ENCODE data around the gene KITLG. TPM values are rescaled to one million over a fixed set of nuclear protein-coding genes. Genes with fewer than 3 reads are reported as not detected.
"Not testable (repeated sequence)": the region's sequence is repeated elsewhere in the genome, so short reads cannot be mapped to it uniquely, and the experiment has no call there.

KITLG gene
- total and polyA plus RNA-seq, 8 donors, result 1.5 to 14.3 (median 5.1) TPM

DNA sequence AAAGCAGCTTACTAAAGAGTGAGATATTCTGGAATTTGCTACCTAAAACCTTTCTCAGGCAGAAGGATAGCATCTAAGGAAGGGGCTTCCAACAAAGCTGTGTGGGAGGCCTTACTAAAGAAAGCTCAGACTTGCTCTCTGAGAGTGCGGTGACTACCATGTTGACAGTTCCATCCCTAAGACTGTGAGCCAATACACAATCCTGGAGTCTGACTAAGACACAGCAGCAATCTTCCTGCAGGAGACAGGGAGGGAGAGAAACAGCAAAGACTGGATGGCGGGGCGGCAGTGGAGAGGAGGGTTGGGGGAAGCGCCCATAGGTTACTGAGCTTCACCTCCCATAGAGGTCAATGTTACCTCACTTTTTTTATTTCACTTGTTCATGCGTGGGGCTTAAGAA lies 70.9 kb downstream of the KITLG start:
- Histone ChIP-seq H3K27me3 (no peaks in the 10 kb centered on the region), H3K9me3 (no peaks in the 10 kb centered on the region), H3K27ac (no peak overlapping the region), H3K4me1 (no peaks in the 10 kb centered on the region), H3K4me3 (no peak overlapping the region), H3K36me3 (no peaks in the 10 kb centered on the region)
- TF ChIP-seq, protein P1, sequence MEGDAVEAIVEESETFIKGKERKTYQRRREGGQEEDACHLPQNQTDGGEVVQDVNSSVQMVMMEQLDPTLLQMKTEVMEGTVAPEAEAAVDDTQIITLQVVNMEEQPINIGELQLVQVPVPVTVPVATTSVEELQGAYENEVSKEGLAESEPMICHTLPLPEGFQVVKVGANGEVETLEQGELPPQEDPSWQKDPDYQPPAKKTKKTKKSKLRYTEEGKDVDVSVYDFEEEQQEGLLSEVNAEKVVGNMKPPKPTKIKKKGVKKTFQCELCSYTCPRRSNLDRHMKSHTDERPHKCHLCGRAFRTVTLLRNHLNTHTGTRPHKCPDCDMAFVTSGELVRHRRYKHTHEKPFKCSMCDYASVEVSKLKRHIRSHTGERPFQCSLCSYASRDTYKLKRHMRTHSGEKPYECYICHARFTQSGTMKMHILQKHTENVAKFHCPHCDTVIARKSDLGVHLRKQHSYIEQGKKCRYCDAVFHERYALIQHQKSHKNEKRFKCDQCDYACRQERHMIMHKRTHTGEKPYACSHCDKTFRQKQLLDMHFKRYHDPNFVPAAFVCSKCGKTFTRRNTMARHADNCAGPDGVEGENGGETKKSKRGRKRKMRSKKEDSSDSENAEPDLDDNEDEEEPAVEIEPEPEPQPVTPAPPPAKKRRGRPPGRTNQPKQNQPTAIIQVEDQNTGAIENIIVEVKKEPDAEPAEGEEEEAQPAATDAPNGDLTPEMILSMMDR (IDR thresholded peaks at IDR 0.05), result no peak
- FAIRE-seq (no peak), DNase-seq (no peak), ATAC-seq (no peak)
- intact Hi-C loops (cut with DNase I), result no loop called here
- WGBS, 2 donors, result 98 to 99% methylated on average over 5 of the region's 5 CpGs

DNA sequence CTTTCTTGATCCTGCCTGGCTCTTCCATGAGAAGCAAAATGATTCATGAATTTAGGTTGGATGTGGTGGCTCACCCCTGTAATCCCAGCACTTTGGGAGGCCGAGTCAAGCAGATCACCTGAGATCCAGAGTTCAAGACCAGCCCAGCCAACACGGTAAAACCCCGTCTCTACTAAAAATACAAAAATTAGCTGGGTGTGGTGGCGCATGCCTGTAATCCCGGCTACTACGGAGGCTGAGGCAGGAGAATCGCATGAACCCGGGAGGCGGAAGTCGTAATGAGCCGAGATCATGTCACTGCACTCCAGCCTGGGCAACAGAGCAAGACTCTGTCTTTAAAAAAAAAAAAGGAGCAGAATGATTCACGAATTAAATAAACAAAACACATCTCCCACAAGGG lies 72.4 kb downstream of the KITLG start:
- 97 to 98% methylated on average over 12 of the region's 12 CpGs for WGBS, 2 donors
- H3K27me3 ChIP-seq; H3K4me1 ChIP-seq; intact Hi-C loops (cut with DNase I); FAIRE-seq; H3K27ac ChIP-seq; DNase-seq; H3K4me3 ChIP-seq; H3K9me3 ChIP-seq; H3K36me3 ChIP-seq; ATAC-seq: not testable (repeated sequence)

DNA sequence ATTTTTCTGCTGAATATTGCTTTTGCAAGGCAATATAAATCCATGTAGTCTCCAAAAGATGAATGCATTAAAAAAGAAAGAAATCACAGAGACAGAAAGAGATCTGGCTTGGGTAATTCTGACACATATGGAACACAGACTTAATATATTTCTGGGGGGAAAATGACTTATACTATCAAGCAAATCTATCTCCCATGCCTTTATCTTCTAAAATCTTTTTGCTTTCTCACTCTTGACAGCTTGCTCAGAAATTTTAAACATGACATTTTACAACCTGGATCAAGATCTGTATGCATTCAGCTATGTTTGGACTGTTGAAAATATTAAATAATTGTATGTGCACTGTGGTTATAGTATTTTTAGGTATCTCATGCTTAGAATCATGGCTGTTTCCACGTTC lies 73.0 kb downstream of the KITLG start:
- H3K4me3 ChIP-seq, result no peak overlapping the region
- intact Hi-C loops (cut with DNase I), result no loop called here
- H3K27me3 ChIP-seq, result no peaks in the 10 kb centered on the region
- FAIRE-seq (no peak), ATAC-seq (no peak), DNase-seq (no peak)
- no peak overlapping the region for H3K27ac ChIP-seq
- H3K4me1 ChIP-seq, result no peaks in the 10 kb centered on the region
- no peaks in the 10 kb centered on the region for H3K36me3 ChIP-seq
- TF ChIP-seq, protein P1 (IDR thresholded peaks at IDR 0.05), result no peak
- 88 to 92% methylated on average over 1 of the region's 1 CpG for WGBS, 2 donors
- no peaks in the 10 kb centered on the region for H3K9me3 ChIP-seq

DNA sequence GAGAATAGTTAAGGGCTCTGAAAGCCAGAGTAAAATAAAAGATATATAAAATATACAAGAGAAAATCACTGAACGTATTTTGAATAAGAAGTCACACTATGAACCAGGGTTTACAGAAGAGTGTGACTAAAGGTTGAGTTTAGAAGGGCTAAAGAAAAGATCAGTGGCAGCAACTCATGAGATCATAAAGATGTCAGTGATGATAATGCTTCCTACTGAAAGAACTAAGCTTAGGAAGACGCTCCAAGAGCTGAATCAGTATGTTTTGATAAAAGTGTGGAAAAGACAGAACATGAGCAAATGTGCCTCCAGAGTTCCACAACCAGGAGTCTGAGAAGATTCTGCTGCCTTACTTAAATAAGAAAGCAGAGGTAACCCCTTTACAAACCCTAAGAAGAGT lies 74.6 kb downstream of the KITLG start:
- Histone ChIP-seq H3K36me3 (no peaks in the 10 kb centered on the region), H3K27me3 (no peaks in the 10 kb centered on the region), H3K4me1 (no peaks in the 10 kb centered on the region), H3K9me3 (no peaks in the 10 kb centered on the region), H3K27ac (no peak overlapping the region), H3K4me3 (no peak overlapping the region)
- TF ChIP-seq, protein P1 (IDR thresholded peaks at IDR 0.05), result no peak
- DNase-seq, result no peak
- WGBS, 2 donors, result 94 to 95% methylated on average over 2 of the region's 2 CpGs
- FAIRE-seq, result no peak
- intact Hi-C loops (cut with DNase I), result no loop called here
- no peak for ATAC-seq

DNA sequence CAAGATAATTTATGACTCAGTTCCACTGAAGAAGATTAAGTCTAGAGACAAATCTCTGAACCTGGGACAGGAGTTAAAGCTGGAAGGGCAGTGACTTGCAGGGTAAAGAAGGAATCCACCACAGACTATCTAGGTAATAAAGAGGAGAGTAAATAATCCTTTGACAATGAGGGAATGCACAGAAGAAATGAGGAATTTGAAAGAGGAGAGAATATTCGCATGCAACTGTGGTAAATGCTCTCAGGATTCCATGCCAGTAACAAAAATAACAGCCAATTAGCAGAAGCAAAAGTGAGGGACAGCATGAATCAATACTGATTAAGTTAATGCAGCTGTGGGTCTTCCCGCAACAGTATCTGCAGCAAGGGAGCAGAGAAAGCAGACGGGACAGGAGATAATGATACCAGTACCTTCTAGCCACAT lies 77.0 kb downstream of the KITLG start:
- Histone ChIP-seq H3K4me3 (no peak overlapping the region), H3K36me3 (no peaks in the 10 kb centered on the region), H3K27ac (no peak overlapping the region), H3K27me3 (no peaks in the 10 kb centered on the region), H3K9me3 (no peaks in the 10 kb centered on the region), H3K4me1 (no peaks in the 10 kb centered on the region)
- intact Hi-C loops (cut with DNase I), result no loop called here
- WGBS, 2 donors, result 35 to 50% methylated on average over 3 of the region's 3 CpGs
- DNase-seq (no peak), FAIRE-seq (no peak), ATAC-seq (no peak)
- TF ChIP-seq, protein P1 (IDR thresholded peaks at IDR 0.05), result no peak

Data from pancreas (tissue), 10 donors.